NCI-H526 treated with DMSO at 0.1 percent for 48 hours (cell line): ENCODE results near the gene NDST3.

Experiments used
- DNase-seq: peaks from one replicate; lab custom pipeline; 2025; lab: John Stamatoyannopoulos, UW

NDST3 gene

GRCh38 chr4:118081434-118081833 is 47.1 kb downstream of the NDST3 start:
- DNase-seq, result no peak

- no peak for DNase-seq
These were observed 47.9 kb downstream of the NDST3 start for GRCh38 chr4:118082182-118082581.

- DNase-seq, result no peak
These were observed 51.4 kb downstream of the NDST3 start for GRCh38 chr4:118085700-118086099.

- DNase-seq, result no peak
These were observed 52.1 kb downstream of the NDST3 start for GRCh38 chr4:118086344-118086743.

- DNase-seq, result no peak
These were observed 53.1 kb downstream of the NDST3 start for GRCh38 chr4:118087366-118087765.

DNA sequence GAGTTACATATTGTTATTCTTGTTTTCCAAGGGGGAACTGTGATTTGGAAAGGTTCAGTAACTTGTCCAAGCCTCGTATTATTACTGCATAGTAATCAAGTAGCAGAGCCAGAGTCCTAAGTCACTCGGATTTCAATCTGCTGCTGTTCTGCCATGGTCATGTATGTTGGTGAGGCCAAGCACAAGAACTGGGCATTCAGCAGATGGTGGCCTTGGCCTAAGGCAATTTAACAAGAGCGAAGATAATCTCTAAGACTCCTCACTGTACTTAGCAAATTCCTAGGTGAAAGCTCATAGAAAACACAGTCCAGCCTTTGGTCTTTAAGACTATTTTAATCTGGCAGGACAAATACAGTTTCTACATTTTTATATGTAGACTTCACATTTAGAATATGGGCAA is 64.8 kb downstream of the NDST3 start:
- DNase-seq, result no peak

- DNase-seq, result no peak
These were observed 67.9 kb downstream of the NDST3 start for GRCh38 chr4:118102195-118102594.

- no peak for DNase-seq
These were observed 78.1 kb downstream of the NDST3 start for GRCh38 chr4:118112117-118113046.

DNA sequence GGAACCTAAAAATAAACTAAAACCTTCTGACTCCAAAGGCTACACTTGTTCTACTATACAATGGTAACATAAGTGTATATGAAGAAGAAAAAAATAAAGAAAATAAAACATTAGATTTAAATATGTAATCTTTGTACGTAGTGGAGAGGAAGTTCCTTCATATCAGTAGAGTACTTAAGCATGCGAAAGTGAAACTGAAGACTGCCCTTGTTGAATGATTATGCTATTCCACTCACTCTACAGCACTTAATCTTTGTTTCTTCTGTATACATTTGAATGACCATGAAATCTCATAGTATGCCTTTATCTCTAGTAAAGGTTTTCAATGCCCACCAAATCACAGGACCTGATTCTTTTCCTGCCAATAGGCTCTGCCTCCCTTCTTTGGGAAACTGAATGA is 78.9 kb downstream of the NDST3 start:
- no peak for DNase-seq

GRCh38 chr4:118114720-118115119 is 80.4 kb downstream of the NDST3 start:
- DNase-seq, result no peak

DNA sequence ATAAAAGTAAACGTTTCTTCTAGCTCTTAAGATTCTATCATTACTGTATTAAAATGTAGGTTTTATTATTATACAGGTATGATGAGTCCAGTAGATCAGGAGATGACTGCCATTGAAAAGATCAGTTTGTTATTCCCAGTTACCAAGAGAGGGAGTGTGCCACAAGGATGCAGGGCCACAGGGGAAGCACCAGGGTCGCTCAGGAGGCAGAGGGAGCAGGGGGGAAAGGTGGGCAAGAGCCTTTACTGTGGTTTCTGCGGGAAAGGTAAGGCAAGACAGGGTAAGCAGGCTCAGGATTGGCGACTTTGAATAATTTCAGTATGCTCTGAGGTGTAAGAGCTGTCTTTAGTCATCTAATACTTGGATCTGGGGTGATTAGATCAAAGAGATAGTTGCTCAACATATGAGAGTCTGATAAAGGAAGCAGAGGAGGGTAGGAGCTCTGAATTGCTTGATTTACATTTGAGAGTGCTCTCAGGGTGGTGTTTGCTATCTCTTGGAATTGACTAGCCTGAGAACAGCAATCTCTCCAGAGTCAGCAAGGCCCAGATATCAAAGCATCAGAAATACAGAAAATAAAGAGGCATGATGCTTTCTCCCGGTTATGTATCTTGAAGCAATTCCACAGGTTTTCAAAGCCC is 86.0 kb downstream of the NDST3 start:
- DNase-seq, result no peak

DNA sequence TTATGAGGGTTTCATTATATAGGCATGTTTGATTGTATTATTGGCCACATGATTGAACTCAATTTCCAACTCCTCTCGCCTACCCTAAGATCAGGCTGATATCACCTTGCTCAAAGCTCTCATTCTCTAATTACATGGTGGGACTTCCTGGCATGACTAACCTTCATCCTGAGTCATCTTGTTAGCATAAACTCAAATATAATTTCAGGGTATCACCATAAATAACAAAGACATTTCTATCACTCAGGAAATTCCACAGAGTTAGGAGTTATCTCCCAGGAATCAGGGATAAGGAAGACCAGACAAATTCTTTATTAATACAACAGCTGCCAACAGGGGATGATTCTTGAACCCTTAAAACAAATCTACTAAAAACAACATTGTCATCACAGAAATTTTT is 90.7 kb downstream of the NDST3 start:
- no peak for DNase-seq

GRCh38 chr4:118139241-118139640 is 105.0 kb downstream of the NDST3 start:
- DNase-seq, result no peak

DNA sequence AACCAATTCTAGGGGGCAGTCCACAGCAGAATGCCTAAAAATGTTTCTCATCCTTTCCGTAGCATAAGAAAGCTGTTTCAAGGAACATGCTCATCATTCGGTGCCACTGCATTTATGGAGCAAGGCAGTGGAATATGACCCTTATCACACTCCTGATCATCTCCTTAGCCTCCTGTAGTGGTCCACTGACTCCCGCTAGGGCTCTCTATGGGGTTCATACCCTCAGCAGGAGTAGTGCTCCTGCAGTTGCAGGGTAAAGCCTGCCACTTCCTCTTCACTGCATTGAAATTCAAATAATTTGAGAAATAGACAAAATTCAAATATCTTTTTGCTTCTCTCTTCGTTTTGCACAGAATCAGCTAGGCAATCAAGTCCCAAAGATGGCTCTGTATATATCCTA is 107.0 kb downstream of the NDST3 start:
- DNase-seq, result no peak

GRCh38 chr4:118154649-118155048 is 120.4 kb downstream of the NDST3 start:
- DNase-seq, result no peak

- no peak for DNase-seq
These were observed 121.2 kb downstream of the NDST3 start for GRCh38 chr4:118155516-118155915.

- no peak for DNase-seq
These were observed 124.6 kb downstream of the NDST3 start for GRCh38 chr4:118158763-118159375.

GRCh38 chr4:118167306-118167705 is 133.0 kb downstream of the NDST3 start:
- no peak for DNase-seq

- no peak for DNase-seq
These were observed 137.1 kb downstream of the NDST3 start for GRCh38 chr4:118171381-118171780.

DNA sequence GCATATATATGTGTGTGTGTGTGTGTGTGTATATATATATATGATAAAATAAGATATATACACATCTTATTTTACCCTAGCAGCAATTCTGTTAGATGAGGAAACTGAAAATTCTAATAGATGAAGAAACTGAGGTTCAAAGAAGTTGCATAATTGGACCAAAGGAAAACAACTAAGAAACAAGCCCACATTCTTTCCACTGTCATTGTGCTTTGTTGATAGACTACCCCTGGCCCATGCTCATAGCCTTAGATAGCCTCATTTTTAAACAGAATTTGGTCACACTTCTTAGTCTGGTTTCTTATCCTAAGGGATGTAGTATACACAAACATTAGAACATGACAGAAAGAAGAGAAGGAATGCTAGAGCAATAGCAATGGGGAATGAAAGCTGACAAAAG is 138.8 kb downstream of the NDST3 start:
- DNase-seq, result no peak

GRCh38 chr4:118173956-118174725 is 139.9 kb downstream of the NDST3 start:
- no peak for DNase-seq

DNA sequence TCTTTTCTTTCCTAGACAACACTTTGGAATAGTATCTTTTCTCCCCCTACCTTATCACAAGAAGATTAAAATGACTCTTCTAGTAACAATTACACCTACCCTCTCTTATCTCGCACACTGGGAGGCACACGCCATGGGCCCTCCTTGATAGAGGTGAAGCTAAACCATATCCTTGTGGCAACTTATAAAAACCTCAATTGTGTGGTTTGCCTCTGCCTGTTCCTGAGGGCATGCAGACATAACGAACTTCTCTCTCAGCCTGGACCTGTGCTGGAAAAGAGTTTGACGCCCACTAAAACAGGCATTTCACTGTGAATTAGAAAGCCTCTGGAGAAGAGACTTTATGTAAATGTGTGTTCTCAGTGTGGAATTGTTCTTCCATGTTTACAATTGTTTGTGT is 141.2 kb downstream of the NDST3 start:
- no peak for DNase-seq
